Measurements from ENCODE around the gene GPC1.

The GPC1 gene

GRCh38 chr2:240501531-240501991 lies 66.1 kb downstream of the GPC1 start:
- no peak for DNase-seq

- no peak for DNase-seq
Measured at GRCh38 chr2:240502059-240502429, 66.6 kb downstream of the GPC1 start.

- DNase-seq: no peak
Measured at GRCh38 chr2:240502430-240503121, 67.1 kb downstream of the GPC1 start.

GRCh38 chr2:240503375-240503774 lies 67.9 kb downstream of the GPC1 start:
- DNase-seq: no peak

- DNase-seq: no peak
Measured at GRCh38 chr2:240503848-240504247, 68.4 kb downstream of the GPC1 start.

- DNase-seq: no peak
Measured at GRCh38 chr2:240505910-240506309, 70.4 kb downstream of the GPC1 start.

- no peak for DNase-seq
Measured at GRCh38 chr2:240506406-240507059, 71.1 kb downstream of the GPC1 start.

- no peak for DNase-seq
Measured at GRCh38 chr2:240507060-240507777, 71.8 kb downstream of the GPC1 start.

- no peak for DNase-seq
Measured at GRCh38 chr2:240507778-240508251, 72.4 kb downstream of the GPC1 start.

- no peak for DNase-seq
Measured at GRCh38 chr2:240508832-240509545, 73.5 kb downstream of the GPC1 start.

- DNase-seq: no peak
Measured at GRCh38 chr2:240509667-240510512, 74.4 kb downstream of the GPC1 start.

- DNase-seq: no peak
Measured at GRCh38 chr2:240510513-240511210, 75.2 kb downstream of the GPC1 start.

- no peak for DNase-seq
Measured at GRCh38 chr2:240511351-240512108, 76.1 kb downstream of the GPC1 start.

GRCh38 chr2:240512109-240512485 lies 76.6 kb downstream of the GPC1 start:
- DNase-seq: no peak

- DNase-seq: no peak
Measured at GRCh38 chr2:240512666-240513535, 77.4 kb downstream of the GPC1 start.

- peak; percentile 80 to 83 for DNase-seq
Measured at GRCh38 chr2:240513549-240514287, 78.3 kb downstream of the GPC1 start.

GRCh38 chr2:240514631-240515030 lies 79.2 kb downstream of the GPC1 start:
- DNase-seq: no peak

GRCh38 chr2:240517342-240517741 lies 81.9 kb downstream of the GPC1 start:
- DNase-seq: no peak
